Mucosa of stomach (tissue), 1 donor: Measurements from ENCODE around the gene TMEM59.

ENCODE experiments used
- H3K27me3 ChIP-seq: one replicate; pipeline ENCODE4 v1.7.0; 2013; ENCODE audit warnings: mild to moderate bottlenecking, low read length; ENCODE audit not compliant: control insufficient read depth, insufficient read depth
- H3K36me3 ChIP-seq: one replicate; pipeline ENCODE4 v1.7.0; 2013; ENCODE audit warnings: low read length; ENCODE audit not compliant: control insufficient read depth, insufficient read depth
- H3K4me1 ChIP-seq: one replicate; pipeline ENCODE4 v1.7.0; 2013; ENCODE audit warnings: mild to moderate bottlenecking, low read length; ENCODE audit not compliant: control insufficient read depth, insufficient read depth
- H3K4me3 ChIP-seq: one replicate; pipeline ENCODE4 v1.7.0; 2013; ENCODE audit warnings: low read length
- H3K9ac ChIP-seq: one replicate; pipeline ENCODE4 v1.7.0; 2013; ENCODE audit warnings: mild to moderate bottlenecking, low read length, moderate library complexity
- H3K9me3 ChIP-seq: one replicate; pipeline ENCODE4 v1.7.0; 2013; ENCODE audit warnings: mild to moderate bottlenecking, low read length, moderate library complexity; ENCODE audit not compliant: control insufficient read depth
- donor health status: Pancreatic carcinoma.

Gene TMEM59

DNA sequence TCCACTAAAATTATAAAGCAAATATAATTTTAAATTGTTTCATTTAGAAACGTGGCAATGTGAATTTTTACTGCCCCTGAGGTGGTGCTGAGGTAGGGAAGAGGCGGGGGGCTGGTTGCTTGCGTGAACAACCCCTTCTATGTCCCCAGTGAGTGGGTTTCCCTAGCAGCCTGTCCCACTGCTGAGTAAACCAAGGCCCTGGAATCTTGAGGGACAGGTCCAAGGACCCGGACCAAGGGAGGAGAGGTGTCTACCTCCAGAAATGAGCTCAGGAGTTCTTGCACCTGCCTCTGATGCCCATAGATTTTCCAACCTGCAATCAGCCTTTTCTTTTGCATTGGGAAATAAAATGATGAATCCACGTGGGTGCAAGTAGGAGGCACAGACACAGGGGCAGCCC is 34.4 kb downstream of the TMEM59 start:
- Histone ChIP-seq H3K36me3 (no peaks in the 10 kb centered on the region), H3K9me3 (no peaks in the 10 kb centered on the region), H3K4me1 (peaks cover 34% of the 10 kb centered on the region), H3K27me3 (no peaks in the 10 kb centered on the region), H3K9ac (no peak overlapping the region), H3K4me3 (no peak overlapping the region)

DNA sequence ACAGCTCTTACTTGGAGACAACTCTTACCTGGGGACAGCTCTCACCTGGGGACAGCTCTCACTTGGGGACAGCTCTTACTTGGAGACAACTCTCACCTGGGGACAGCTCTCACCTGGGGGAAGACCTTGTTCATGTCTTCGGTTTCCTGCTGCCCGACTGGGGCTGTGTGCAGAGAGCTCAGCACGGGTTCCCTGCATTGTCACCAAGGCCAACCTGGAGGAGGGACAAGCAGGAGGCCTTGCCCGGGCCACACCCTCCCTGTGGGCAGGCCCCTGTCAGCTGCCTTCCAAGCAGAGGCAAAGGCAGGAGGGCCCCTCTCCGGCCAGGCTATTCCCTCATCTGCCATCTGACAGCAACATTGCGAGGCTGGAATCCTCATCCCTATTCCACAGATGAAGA is 35.0 kb downstream of the TMEM59 start, which contains the start of gene LDLRAD1:
TSS of gene LDLRAD1 (minus strand) at position 208 of the 400 bp plus-strand sequence. CDS start at position 134, 74 bp downstream.
- no peaks in the 10 kb centered on the region for H3K27me3 ChIP-seq
- H3K4me1 ChIP-seq, result peaks cover 34% of the 10 kb centered on the region
- H3K9me3 ChIP-seq, result no peaks in the 10 kb centered on the region
- H3K4me3 ChIP-seq, result peak within 1 kb of the TSS; percentile 28
- H3K36me3 ChIP-seq, result no peaks in the 10 kb centered on the region
- no peak within 1 kb of the TSS for H3K9ac ChIP-seq

DNA sequence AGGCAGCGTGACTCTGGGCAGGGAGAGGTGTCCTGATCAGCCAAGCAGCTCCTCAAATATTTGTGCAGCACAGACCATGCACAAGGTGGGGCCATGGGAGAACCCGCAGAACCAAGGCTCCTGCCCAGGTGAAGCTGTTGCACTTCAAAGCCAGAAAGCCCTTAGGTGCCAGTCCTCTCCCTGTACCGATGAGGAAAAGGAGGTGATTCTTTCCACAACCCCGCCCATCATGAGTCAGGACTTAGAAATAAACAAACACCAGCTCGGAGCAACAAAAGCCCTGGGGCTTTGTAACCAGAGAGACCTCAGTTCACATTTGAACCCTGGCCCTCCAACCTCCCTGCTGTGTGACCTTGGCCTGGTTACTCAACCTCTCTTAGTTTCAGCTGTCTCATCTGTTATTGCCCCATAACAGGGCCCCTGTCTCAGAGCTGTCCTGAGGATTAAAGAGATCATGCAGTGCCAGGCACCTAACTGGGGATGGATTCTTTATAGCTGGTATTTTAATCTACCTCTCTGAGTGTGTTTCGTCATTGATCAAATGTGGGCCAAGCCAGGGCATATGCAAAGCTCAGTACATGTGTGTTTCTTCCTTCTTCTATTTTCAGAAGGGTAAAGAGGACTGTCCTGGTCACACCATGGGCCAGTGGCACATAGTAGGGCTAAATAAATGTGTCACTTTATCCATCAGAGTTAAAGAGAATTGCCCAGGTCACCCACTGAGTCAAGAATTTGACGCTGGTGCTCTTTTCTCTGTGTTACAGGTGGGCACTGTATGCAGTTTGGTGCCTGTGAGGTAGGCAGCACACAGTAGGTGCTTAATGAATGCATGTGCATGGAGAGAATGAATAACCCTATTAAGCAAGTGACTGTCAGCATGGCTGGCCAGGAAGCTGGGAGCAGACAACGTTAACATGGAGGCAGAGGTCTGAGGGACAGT is 36.4 kb downstream of the TMEM59 start:
- peak overlapping the region; percentile 51 for H3K9ac ChIP-seq
- H3K9me3 ChIP-seq, result no peaks in the 10 kb centered on the region
- H3K4me1 ChIP-seq, result peaks cover 34% of the 10 kb centered on the region
- no peaks in the 10 kb centered on the region for H3K36me3 ChIP-seq
- peak overlapping the region; percentile 28 for H3K4me3 ChIP-seq
- no peaks in the 10 kb centered on the region for H3K27me3 ChIP-seq

DNA sequence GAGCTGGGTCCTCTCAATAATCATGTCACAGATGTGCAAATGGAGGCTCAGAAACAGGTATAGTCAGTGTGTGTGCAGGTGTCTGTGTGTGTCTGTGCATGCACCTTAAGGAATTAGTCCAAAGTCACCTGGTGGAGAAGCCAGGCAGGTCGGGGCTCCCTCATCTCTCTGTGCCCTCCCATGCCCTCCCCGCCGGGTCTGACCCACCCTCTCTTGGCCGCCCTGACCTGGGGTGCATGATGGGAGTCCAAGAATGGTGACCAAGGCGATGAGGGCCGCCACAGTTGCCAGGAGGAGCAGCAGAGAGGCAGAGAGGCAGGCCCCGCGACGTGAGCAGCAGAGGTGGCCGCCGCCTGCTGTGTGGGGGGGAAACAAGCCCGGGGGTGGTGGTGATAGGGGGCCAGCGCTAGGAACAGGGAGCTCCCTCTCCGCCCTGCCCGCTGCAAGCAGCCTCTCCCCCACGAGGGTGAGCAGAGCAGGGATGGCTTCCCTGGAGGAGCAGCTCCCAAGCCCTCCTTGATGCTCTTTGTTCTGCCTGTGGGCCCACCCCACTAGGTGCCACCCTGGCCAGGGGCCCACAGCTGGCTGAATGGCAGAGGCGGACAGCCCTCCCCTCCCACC is 38.9 kb downstream of the TMEM59 start:
- H3K27me3 ChIP-seq, result no peaks in the 10 kb centered on the region
- no peak overlapping the region for H3K4me3 ChIP-seq
- no peaks in the 10 kb centered on the region for H3K36me3 ChIP-seq
- H3K4me1 ChIP-seq, result peaks cover 34% of the 10 kb centered on the region
- H3K9ac ChIP-seq, result no peak overlapping the region
- H3K9me3 ChIP-seq, result no peaks in the 10 kb centered on the region

DNA sequence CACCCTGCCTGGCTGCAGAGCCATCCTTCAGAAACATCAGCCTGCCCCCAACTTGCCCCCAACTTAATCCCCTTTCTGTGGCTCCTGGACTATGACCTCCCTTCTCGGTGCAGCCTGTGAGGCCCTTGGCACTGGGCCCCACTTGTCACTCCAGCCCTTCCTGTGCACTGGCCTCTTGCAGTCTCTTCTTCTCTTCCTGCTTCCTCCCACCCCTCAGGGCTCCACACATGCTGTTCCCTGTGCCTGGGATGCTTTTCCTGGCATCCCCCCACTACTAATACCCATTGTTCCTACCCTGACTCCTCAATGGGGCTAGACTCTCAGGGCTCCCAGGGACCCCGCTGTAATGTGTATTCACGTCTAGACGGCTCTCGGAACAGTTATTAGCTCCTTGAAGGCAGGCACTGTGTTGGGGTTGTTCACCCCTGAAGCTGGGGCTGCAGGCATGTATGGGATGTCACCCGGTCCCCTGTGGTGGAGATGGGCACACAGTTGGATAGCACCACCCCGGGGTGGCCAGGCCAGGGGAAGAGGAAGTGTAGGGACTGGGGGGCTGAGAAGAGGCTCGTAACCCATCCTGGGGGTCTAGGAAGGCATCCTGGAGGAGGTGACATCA is 39.5 kb downstream of the TMEM59 start:
- no peaks in the 10 kb centered on the region for H3K27me3 ChIP-seq
- H3K9ac ChIP-seq, result no peak overlapping the region
- no peak overlapping the region for H3K4me3 ChIP-seq
- no peaks in the 10 kb centered on the region for H3K36me3 ChIP-seq
- peaks cover 34% of the 10 kb centered on the region for H3K4me1 ChIP-seq
- H3K9me3 ChIP-seq, result no peaks in the 10 kb centered on the region

DNA sequence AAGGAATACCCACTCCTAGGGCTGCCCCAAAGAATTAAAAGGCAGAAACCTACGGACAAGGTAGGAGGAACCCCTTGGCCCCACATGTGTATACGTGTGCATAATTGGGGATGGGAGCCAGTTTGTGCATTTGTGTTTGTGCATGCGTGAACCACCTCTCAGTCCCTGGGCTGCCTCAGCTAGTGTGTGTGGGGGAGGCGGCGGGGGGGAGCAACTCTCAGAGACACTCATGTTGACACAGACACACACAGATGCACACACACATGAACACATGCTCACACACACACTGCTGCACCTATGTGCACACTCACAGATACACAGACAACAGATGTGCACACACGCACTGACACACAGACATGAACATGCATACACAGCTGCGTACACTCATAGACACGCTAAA is 40.1 kb downstream of the TMEM59 start:
- H3K27me3 ChIP-seq, result no peaks in the 10 kb centered on the region
- no peaks in the 10 kb centered on the region for H3K9me3 ChIP-seq
- no peak overlapping the region for H3K9ac ChIP-seq
- no peaks in the 10 kb centered on the region for H3K36me3 ChIP-seq
- no peak overlapping the region for H3K4me3 ChIP-seq
- H3K4me1 ChIP-seq, result peaks cover 28% of the 10 kb centered on the region

DNA sequence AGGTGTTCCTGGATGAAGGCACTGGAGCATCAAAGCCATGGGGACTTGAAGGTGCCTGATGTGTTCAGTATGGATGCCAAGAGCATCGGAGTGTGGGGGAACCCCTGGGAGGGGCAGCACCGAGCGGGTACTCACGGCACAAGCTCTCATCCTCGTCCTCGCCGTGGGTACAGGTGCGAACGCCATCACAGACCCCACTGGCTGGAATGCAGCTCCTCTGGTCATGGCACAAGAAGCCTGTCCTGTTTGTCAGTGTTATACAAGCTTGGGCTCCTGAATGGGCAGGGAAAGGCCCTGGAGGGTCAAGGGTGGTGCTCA is 41.0 kb downstream of the TMEM59 start:
- Histone ChIP-seq H3K9me3 (no peaks in the 10 kb centered on the region), H3K4me3 (no peak overlapping the region), H3K36me3 (no peaks in the 10 kb centered on the region), H3K27me3 (no peaks in the 10 kb centered on the region), H3K4me1 (peaks cover 19% of the 10 kb centered on the region), H3K9ac (no peak overlapping the region)

DNA sequence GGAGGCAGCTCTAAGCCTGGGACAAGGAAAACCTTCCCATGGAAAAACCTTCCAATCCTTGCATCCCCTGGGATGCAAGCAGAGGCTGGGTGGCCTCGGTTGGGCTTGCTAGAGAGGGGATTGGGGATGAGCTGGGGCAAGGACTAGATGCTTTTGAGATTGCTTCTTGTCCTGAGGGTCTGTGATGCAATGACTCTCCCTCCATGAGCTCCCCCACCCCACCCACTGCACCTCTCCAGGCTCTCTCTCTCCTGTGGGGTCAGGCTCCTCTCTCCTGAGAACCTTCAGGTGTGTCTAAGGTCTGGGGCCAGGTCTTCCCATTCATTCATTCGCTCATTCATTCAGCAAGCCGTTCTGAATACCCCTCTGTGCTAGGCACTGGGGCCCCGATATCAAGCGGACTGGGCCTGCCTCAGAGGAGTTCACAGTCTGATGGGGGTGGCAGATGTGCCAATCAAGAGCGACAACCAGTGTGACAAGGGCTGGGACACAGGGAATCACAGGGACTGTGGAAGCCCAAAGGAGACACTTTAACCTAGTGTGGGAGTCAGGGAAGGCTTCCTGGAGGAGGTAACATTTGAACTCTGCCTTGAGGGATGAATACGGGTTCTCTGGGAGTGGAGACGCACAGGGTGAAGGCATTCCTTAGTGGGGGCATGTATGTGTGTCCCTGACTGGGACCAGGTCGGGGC is 41.5 kb downstream of the TMEM59 start:
- Histone ChIP-seq H3K4me1 (peaks cover 14% of the 10 kb centered on the region), H3K27me3 (no peaks in the 10 kb centered on the region), H3K9me3 (no peaks in the 10 kb centered on the region), H3K9ac (no peak overlapping the region), H3K4me3 (no peak overlapping the region), H3K36me3 (no peaks in the 10 kb centered on the region)

DNA sequence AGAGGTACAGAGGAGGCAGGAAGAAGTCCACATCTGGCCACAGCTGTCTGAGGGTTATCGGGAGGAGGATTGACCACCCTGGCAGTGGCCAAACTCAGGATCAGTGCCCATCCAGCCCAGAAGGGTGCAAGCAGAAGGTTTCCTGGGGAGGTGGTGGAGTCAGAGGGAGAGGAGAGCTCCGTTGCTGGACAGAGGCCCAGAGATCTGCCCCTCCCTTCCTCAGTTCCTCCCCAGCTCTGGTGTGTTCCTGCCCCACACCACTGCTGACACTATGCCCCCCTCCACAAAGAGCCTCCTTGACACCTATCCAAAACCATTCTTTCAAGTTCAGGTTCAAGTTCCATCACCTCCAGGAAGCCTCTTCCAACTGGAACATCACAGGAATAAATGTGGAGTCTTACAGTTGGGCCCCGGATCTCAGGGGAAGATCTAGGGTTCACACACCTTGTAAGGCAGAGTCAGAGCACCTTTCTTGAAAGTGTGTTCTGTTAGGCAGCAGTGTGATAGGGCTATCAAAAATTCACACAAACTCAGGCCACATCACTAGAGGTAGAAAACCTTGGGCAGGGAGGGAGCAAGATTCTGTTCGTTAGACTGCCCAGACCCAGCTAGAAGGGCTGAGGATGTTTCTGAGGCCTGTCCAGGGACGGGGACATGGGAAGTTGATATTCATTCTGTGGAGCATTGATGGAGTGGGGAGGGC is 42.4 kb downstream of the TMEM59 start:
- Histone ChIP-seq H3K4me3 (no peak overlapping the region), H3K4me1 (peaks cover 5% of the 10 kb centered on the region), H3K9me3 (no peaks in the 10 kb centered on the region), H3K27me3 (no peaks in the 10 kb centered on the region), H3K9ac (no peak overlapping the region), H3K36me3 (no peaks in the 10 kb centered on the region)

DNA sequence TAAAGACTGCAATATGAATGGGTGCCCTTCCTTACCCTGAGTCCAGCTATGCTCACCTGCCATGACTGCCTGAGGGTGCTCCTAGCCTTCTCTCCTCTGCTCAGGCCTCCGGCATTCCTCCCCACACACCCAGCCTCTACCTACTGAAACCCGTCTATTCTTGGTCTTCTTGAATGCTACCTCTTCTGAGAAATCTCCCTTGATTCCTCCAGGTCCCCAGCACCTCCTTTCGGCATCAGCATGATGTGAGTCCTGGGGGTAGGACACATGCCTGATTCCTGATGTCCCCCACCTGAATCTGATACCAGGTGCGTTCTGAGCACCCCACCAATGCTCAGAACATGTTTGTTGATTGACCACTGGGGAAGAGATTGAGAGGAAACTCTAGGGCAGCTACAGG is 43.6 kb downstream of the TMEM59 start:
- no peaks in the 10 kb centered on the region for H3K9me3 ChIP-seq
- H3K27me3 ChIP-seq, result no peaks in the 10 kb centered on the region
- H3K4me1 ChIP-seq, result no peaks in the 10 kb centered on the region
- H3K4me3 ChIP-seq, result no peak overlapping the region
- no peak overlapping the region for H3K9ac ChIP-seq
- H3K36me3 ChIP-seq, result no peaks in the 10 kb centered on the region

DNA sequence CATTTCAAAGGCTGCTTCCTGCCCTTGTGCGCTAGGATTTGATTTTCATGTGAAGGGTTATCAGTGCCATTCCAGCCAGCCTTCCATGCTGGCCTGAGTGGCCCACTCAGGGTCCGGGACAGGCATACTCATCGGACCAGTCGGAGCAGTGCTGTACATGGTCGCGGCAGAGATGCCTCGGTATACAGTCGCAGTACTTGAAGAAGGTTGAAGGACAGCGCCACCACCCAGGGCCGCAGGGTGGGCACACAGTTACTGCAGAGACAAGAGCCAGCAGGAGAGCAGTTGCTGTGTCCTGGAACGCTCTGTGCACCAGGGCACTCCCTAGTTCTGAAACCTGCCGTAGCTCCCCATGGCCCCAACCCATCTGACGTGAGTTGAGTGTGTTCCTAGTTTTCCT is 44.1 kb downstream of the TMEM59 start:
- Histone ChIP-seq H3K4me3 (no peak overlapping the region), H3K4me1 (no peaks in the 10 kb centered on the region), H3K9ac (no peak overlapping the region), H3K36me3 (no peaks in the 10 kb centered on the region), H3K9me3 (no peaks in the 10 kb centered on the region), H3K27me3 (no peaks in the 10 kb centered on the region)
